Measurements from ENCODE around the gene POLE3. TPM values are rescaled to one million over a fixed set of nuclear protein-coding genes. Genes with fewer than 3 reads are reported as not detected.
A peak's percentile ranks its signal among the peaks of the same experiment; 100 is the strongest.
"Not testable (repeated sequence)": the region's sequence is repeated elsewhere in the genome, so short reads cannot be mapped to it uniquely, and the experiment has no call there.

POLE3 gene
- total RNA-seq, 1 donor from 2014 or later = 36.1 TPM

DNA sequence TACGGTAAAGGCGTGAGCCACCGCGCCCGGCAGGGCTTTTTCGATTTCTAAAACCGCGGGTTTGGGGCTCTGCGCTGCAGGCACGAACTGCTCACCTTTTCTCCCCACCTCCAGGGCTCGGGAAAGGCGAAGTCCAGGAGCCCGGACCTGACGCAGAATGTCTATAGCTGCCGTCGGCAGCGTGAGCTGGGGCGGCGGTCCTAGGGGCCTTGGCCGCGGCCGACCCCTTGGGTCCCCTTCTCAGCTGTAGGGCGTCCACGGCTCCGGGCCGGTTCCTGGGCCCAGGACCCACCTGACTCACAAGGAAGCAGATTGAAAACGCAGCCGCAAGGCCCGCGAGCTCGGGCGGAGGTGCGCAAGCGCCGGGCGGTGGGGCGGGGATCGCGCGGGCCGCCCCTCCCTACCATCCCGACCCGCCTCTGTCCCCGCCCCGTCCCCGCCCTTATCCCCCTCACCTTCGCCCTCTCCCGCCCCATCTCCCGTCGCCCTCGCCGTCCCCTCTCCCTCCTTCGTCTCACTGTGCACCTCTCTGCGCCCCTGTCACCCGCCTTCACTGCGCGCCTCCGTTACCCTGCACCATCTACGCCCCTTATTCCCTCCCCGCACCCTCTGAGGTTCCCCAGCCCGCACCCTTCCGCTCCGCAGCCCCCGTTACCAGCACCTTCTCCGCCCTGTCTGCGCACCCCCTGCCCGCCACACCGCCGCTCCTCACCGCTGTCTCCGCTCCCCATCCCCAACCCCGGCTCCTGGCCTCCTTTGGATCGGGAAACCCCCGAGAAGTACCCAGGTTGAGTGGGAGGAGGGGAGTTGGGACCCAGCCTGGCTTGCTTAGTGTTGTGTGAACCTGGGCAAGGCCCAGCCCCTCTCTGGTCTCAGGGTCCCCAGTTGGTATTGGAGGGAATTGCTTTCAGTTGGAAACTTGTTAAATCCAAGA is 33.6 kb downstream of the POLE3 start, which contains the start of gene HDHD3:
TSS of gene HDHD3 (minus strand) at position 353 of the 934 bp plus-strand sequence. CDS start 2,632 bp downstream, outside the sequence.
- peak; percentile 59 for DNase-seq (ENCODE audit: low read depth)

DNA sequence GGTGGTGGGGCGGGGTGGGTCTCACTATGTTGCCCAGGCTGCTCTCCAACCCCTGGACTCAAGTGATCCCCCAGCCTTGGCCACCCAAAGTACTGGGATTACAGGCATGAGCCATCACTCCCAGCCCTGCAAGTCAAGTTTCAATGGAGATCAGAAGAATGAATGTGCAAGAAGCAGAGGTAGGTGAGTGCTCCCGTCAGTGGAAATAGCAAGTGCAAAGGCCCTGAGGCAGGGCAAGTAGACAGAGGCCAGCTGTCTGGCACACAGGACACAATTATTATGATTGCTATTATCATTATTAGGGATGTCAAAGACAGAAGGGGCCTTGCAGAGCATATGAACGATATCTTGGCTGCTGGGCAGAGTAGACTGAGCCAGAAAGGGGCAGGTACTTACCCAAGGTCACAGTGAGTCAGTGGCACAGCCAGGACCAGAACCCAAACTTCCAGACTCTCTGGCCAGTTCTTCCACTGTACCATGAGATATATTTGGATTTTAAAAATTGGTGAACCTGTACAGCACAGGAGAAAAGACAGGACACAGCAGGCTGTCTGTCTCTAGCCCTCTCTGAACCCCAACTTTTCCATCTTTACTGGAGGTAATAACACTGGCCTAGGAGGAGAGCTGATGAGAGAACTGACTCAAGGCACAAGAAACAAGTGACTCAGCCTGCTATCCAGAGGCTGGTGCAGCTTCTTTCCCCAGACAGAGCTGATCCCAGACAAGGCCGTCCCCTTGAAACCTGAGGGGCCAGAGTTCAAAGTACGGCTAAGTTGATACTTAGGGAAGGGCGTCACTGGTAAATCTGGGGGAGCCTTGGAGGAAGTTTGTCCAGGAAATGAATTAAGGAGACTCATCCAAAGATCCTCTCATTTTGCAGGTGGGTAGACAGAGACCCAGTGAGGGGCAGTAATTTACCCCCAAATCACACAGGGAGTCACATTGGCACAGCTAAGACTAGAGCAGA is 35.1 kb downstream of the POLE3 start:
- peak; percentile 57 for DNase-seq (ENCODE audit: low read depth)

DNA sequence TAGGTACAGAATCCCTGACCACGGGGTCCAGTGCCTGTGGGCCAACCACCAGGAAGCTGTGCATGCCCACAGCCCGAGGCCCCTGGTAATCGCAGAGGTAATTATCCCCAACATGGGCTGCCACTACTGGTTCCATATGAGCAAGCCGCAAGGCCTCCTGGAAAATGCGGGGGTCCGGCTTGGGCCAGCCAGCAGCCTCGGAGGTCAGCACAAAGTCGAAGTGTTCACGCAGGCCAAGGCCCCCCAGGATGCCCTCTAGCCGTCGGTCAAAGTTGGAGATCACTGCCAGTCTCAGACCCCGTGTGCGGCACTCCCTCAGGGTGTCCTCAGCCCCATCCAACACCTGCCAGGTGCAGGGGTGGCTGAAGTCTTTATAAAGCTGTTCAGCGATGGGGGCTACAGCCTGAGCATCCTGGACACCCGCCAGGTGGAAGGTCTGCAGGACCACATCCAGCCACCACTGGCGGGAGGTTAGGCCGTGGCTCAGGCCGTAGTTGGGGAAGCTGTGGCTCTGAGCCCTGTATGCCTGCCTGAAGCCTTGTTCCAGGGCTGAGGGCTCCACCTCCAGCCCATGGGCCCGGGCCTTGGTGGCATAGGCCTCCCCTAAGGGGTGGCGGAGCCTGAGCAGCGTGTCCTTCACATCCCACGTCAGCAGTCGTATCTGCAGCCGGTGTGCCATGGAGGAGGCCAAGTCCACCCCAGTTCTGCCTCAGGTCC is 36.6 kb downstream of the POLE3 start:
- DNase-seq (ENCODE audit: low read depth) = no peak

DNA sequence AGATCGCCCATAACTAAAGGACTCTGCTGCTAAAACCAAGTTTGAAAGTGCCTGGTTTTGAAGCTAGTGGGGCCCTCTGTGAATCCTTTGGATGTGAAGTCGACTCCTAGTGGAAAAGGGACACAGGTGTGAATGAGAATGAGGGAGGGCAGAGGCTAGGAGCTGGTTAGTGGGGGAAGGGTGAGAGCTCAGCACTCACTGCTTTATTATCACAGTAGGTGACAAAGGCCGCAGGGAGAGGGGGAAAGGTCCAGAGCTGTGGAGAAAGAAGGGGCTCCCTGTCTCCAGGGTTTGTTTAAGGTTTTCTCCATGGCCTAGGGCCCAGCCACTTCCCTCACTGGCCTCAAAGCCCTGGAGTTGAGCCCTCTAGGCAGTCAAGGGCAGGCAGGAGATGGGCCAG is 37.2 kb downstream of the POLE3 start:
- no peak for DNase-seq (ENCODE audit: low read depth)

DNA sequence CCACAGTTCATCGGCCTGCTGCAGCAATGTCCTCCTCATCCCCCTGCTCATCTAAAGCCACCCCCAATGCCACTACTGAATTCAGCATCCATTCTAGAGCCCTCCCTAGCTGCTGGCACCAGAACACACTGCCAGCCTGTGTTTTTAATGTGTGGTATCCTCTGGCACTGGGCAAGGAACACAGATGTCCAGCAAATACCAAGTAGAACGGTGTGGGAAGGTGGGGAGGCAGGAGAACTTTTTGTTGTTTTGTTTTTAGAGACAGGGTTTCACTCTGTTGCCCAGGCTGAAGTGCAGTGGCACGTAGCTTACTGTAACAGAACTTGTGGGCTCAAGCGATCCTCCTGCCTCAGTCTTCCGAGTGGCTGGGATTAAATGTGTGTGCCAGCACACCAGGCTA is 38.4 kb downstream of the POLE3 start:
- no peak for DNase-seq (ENCODE audit: low read depth)

DNA sequence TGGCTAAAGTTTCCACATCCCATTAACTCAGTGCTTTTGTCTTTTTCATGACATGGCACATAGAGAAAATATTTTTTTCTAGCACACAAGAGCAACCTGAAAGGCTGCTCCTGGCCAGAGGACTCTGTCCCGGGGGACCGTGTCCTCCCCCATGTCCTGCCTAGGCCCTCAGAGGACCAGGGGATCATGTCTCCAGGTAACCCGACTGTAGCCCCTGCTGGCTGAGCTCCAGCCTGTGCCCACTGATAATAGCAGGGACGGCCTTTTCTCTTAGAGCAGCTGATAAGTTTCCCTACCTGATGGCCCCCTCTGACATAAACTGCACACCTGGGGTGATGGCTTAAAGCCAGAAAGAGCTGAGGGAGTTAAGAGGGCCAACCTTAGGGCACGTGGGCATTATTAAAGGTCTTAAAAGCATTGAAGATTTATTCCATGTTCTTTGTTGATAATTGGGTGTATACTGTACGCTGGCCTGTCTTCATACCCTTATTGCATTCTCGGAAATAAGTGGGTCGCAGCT is 39.6 kb downstream of the POLE3 start:
- no peak for DNase-seq (ENCODE audit: low read depth)

DNA sequence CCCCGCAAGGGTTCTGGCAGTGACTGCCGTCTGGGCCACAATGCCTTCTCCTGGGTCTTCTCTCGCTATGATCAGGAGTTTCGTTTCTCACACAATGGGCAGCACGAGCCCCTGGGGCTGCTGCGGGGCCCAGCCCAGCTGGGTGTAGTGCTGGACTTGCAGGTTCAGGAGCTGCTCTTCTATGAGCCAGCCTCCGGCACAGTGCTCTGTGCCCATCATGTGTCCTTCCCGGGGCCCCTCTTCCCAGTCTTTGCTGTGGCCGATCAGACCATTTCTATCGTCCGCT is 40.7 kb downstream of the POLE3 start:
- DNase-seq (ENCODE audit: low read depth) = no peak

DNA sequence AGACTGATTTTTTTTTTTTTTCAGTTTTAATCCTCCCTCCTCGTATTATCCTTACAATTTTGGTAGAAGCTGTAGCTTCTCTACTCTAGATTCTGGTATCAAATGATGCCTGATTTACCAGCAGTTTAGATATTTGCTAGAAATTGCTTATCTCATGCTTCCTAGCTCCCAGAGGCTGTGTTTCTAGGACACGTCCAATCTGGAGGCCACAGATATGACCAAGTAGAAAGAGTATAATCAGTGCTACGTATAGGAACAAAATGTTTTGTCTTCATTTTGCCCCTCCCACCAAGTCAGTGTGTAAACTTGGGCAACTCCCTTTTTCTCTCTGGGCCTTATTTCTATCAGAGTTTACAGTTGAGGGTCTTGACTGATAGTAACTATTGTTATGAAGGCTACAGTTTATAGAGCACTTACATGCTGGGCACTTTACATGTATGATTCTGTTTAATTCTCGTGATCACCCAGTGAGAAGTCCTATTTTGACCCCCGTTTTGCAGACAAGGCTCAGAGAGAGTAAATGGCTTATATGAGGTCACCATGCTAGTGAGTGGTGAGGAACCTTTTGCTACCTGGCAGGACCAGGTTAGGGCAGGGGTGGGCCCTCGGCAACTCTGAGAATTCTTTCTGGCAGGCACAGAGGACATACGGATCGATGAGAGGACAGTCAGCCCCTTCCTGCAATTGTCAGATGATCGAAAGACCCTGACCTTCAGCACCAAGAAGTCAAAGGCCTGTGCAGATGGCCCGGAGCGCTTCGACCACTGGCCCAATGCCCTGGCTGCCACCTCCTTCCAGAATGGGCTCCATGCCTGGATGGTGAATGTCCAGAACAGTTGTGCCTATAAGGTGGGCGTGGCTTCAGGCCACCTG is 41.3 kb downstream of the POLE3 start:
- no peak for DNase-seq (ENCODE audit: low read depth)

DNA sequence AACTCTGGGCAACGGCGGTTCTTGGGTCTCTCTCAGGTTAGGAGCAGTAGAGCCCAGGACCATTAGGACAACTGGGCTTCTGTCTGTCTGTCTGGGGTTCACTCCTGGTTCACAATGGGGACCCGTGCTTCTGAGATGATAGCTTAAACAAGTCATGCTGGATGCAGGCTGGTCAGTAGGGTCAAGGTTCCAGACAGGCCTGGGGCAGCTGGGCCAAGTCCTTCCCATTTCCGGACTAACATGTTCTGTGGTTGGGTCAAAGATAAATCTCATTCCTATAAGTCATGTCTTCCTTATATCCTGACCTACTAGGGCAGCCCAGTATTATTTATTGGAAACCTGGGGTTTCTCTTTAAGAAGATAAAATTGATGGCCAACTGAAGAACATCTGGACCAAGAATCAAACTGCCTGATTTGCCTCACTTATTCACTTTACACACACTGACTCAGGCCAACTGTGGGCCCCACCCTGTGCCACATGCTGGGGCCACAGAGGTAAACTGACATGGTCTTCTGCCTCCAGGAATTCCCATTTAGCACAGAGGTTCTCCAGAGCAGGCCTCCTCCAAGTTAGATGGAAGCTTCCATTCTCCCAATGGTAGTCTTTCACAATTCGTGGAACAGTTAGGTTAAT is 42.0 kb downstream of the POLE3 start:
- no peak for DNase-seq (ENCODE audit: low read depth)

DNA sequence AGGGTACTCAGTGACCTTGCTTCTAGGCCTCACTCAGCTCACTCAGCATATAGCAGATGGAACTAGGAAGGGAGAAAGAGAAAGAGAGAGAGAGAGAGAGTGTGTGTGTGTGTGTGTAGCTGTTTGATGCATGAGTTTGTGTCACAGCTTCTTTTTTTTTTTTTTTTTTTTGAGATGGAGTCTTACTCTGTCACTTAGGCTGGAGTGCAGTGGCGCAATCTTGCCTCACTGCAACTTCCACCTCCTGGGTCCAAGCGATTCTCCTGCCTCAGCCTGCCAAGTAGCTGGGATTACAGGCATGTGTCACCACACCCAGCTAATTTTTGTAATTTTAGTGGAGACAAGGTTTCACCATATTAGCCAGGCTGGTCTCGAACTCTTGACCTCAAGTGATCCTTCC is 44.8 kb downstream of the POLE3 start:
- not testable (repeated sequence) for DNase-seq (ENCODE audit: low read depth)

DNA sequence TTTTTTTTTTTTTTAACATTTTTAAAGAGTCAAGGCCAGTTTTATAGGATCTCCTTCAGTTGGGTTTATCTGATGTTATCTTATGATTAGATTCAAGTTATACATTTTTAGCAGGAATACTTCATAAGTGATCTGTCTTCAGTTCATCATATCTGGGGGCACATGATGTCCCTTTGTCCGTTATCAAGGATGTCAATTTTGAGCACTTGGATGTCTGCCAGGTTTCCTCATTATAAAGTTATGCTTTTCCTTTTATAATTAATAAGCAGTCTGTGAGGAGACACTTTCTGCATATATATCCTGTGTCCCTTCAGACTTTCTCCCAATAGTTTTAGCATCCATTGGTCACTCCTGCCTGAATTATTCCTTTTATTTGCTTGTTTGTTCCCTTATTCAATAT is 45.5 kb downstream of the POLE3 start:
- DNase-seq (ENCODE audit: low read depth) = no peak

DNA sequence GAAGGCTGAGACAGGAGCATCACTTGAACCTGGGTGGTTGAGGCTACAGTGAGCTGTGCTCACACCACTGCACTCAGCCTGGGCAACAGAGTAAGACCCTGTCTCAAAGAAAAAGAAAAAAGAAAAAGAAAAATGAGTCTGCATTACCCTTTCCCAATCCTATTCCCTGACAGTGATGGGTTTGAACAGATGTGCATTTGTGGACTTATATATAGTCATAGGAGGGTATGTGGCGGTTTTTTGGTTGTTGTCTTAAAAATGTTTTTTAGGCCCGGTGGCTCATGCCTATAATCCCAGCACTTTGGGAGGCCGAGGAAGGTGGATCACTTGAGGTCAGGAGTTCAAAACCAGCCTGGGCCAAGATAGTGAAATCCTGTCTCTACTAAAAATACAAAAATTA is 47.1 kb downstream of the POLE3 start:
- DNase-seq (ENCODE audit: low read depth) = no peak

DNA sequence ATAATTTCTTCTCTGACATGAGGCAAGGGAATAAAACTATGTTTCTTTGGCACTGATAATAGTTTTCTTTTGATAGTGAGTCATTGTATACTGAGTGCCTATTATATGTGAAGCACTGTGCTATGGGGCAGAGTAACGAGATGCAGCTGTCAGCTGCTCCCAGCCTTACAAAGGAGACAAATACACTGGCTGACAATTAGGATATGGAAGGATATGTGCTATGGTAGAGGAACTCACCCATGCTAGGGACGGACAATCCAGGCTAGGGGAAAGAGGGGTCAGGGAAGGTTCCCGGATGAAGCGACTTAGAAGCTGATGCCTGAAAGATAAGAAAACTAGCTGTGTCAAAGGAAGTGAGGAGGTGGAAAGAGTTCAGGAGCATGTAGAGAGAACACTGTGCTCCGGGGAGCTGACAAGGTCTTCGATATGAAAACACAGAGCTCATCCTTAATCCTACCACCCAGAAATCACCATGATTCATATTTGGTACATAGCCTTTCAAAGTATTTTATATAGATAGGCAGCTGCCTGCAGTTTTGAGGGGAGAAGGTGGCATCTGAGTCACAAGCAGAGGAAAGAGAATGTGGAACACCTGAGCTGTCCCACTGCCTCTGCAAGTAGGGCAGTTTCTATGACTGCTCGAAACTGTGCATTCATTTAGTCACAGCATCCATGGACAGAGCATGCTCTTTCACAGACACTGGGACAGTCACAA is 49.0 kb downstream of the POLE3 start:
- DNase-seq (ENCODE audit: low read depth) = no peak

DNA sequence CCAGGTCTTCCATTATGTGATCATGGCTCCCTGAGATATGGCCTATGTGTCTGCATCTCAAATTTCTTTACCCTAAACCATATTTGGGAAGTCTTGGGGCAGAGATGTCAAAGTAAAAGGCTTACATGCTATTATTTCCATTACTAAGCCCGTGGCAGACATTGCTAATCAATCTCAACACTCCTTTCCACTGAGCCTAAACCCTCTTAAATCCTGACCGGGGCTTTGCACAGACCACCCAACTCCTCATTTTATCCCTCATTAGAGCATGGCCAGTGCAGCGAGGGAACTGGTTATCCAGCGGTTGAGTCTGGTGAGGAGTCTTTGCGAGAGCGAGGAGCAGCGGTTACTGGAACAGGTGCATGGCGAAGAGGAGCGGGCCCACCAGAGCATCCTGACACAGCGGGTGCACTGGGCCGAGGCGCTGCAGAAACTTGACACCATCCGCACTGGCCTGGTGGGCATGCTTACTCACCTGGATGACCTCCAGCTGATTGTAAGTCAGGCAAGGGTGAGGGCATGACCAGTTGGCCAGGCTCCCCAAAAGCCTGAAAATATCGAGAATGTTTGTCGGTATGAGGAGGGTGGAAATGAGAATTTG is 50.1 kb downstream of the POLE3 start:
- DNase-seq (ENCODE audit: low read depth) = no peak

DNA sequence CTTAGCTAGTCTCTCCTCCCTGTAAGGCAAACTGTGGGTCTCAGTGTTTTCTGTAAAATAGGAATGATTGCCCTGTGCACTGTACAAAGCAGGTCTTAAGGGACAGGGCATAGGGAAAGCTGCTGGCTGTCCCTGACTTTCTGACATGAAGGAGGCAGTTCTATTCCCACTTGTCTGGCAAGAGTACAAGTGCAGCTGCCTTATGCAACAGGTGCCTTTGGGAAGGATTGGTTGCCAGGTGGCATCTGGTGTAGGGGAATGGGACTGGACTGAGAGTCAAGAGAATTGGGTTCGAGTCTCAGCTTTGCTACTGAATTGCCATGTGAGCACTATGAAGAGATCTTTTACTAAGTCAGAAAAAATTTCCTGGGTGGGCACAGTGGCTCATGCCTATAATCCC is 51.1 kb downstream of the POLE3 start:
- DNase-seq (ENCODE audit: low read depth) = no peak

Measured in renal cortical epithelial cell (primary cell).